Measurements from ENCODE around the gene YLPM1. TPM values are rescaled to one million over a fixed set of nuclear protein-coding genes. Genes with fewer than 3 reads are reported as not detected.

Gene YLPM1
- total RNA-seq, 1 donor from 2014 or later: 74.9 TPM

DNA sequence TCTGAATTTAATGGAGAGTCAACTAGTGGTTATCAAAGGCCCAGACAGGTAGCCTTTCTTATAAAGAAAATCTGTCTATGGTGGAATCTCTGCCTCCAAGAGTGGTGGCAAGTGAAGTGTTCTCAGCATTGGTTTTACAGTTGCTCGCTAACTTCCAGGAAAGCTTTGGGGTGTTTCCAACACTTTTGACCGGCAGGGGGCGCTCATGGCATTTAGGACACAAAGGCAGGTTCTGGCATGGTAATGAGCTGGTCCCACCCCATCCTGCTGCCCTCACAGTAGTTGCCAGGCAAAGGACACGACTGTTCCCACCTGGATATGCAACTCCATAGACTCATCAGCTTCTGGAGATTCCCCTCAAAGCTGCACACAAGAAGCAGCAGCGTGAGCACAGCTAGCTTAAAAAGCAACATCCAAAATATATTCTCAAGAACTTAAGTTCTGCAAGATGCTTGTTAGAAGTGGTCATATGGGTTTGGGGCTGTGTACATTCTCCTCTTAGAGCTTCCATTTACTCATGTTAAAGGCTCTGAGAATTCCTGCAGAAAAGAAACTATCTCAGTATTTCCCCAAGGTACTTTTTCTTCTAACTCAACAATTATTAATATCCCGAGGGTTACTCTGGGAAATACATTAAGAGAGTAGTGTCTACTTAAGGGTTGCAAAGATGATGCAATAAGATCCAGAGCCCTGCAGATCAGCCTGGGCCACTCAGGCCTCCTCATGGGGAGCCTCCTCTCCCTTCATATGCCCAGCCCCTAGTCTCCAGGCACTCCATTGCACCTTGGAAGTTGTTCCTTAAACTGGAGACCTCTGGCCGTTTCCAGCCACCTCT is 98.0 kb downstream of the YLPM1 start:
- DNase-seq (ENCODE audit: low spot score): peak; percentile 95
- H3K9me3 Mint-ChIP-seq (ENCODE audit: unreplicated experiment): no peaks in the 10 kb centered on the region
- H3K4me3 Mint-ChIP-seq (ENCODE audit: unreplicated experiment): no peak overlapping the region
- H3K27ac Mint-ChIP-seq (ENCODE audit: unreplicated experiment): no peak overlapping the region
- no peaks in the 10 kb centered on the region for H3K36me3 Mint-ChIP-seq (ENCODE audit: low read depth, unreplicated experiment)
- H3K4me1 Mint-ChIP-seq (ENCODE audit: unreplicated experiment): peaks cover 9% of the 10 kb centered on the region
- H3K27me3 Mint-ChIP-seq (ENCODE audit: unreplicated experiment): peaks cover 2% of the 10 kb centered on the region
- TF ChIP-seq, protein P1, sequence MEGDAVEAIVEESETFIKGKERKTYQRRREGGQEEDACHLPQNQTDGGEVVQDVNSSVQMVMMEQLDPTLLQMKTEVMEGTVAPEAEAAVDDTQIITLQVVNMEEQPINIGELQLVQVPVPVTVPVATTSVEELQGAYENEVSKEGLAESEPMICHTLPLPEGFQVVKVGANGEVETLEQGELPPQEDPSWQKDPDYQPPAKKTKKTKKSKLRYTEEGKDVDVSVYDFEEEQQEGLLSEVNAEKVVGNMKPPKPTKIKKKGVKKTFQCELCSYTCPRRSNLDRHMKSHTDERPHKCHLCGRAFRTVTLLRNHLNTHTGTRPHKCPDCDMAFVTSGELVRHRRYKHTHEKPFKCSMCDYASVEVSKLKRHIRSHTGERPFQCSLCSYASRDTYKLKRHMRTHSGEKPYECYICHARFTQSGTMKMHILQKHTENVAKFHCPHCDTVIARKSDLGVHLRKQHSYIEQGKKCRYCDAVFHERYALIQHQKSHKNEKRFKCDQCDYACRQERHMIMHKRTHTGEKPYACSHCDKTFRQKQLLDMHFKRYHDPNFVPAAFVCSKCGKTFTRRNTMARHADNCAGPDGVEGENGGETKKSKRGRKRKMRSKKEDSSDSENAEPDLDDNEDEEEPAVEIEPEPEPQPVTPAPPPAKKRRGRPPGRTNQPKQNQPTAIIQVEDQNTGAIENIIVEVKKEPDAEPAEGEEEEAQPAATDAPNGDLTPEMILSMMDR (IDR thresholded peaks at IDR 0.05; ENCODE audit: unreplicated experiment): peak; percentile 88

DNA sequence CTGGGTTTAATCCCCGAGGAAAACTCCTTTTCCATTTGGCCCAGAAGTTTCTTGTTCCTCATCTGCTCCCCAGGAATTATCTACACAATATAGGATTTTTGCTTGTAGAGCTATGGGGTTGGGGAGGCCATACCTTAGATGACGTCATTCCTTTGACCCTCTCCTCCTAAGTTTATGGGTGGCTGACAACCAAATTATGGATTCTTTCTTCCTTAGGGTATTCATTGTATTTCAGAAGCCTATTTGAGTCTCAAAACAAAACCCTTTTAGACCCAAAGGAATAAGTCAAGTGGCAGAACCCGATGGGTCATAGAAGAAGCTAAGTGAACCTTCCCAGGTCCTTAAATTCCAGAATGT is 98.6 kb downstream of the YLPM1 start:
- Mint-ChIP-seq H3K9me3 (ENCODE audit: unreplicated experiment) (no peaks in the 10 kb centered on the region), H3K36me3 (ENCODE audit: low read depth, unreplicated experiment) (no peaks in the 10 kb centered on the region), H3K27me3 (ENCODE audit: unreplicated experiment) (peaks cover 3% of the 10 kb centered on the region), H3K4me3 (ENCODE audit: unreplicated experiment) (no peak overlapping the region), H3K27ac (ENCODE audit: unreplicated experiment) (no peak overlapping the region), H3K4me1 (ENCODE audit: unreplicated experiment) (peaks cover 11% of the 10 kb centered on the region)
- TF ChIP-seq, protein P1 (IDR thresholded peaks at IDR 0.05; ENCODE audit: unreplicated experiment): no peak
- no peak for DNase-seq (ENCODE audit: low spot score)

DNA sequence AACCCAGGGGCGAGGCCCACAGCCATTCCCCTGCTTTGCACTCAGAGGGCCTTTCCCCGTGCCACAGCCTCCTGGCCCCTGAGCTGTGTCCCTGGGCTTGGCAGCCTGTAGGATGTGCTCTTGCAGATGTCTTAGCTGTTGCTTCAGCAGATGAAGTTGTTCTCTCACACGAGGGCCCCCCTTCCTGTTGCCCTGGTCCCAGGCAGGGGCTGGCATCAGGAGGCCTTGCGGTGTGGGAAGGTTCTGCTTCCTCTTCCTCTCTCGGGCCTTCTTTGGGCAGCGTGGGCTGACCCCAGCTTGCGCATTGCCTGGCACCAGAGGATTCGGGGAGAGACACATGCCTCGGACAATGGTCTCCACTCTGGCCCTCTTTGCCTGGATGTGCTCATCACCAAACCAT is 100.2 kb downstream of the YLPM1 start:
- Mint-ChIP-seq H3K9me3 (ENCODE audit: unreplicated experiment) (no peaks in the 10 kb centered on the region), H3K4me3 (ENCODE audit: unreplicated experiment) (no peak overlapping the region), H3K27me3 (ENCODE audit: unreplicated experiment) (peaks cover 3% of the 10 kb centered on the region), H3K36me3 (ENCODE audit: low read depth, unreplicated experiment) (no peaks in the 10 kb centered on the region), H3K4me1 (ENCODE audit: unreplicated experiment) (peaks cover 11% of the 10 kb centered on the region), H3K27ac (ENCODE audit: unreplicated experiment) (no peak overlapping the region)
- DNase-seq (ENCODE audit: low spot score): no peak
- TF ChIP-seq, protein P1 (IDR thresholded peaks at IDR 0.05; ENCODE audit: unreplicated experiment): no peak

DNA sequence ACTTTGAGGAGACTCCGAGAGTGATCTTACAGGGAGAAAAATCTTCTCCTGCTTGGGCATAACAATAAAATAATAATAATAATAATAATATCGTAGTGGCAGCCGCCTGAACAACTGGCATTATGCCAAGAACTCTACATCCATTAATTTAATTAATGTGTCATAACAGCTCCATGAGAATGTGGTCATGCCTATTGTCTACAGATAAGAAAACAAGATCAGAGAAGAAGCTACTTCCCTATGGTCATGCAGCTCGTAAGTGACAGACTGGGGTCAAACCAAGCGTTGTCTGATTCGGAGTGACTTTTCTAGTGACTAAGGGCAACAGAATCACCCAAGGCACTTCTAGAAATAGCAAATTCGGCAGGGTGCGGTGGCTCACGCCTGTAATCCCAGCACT is 101.1 kb downstream of the YLPM1 start:
- H3K36me3 Mint-ChIP-seq (ENCODE audit: low read depth, unreplicated experiment): no peaks in the 10 kb centered on the region
- no peak overlapping the region for H3K27ac Mint-ChIP-seq (ENCODE audit: unreplicated experiment)
- TF ChIP-seq, protein P1 (IDR thresholded peaks at IDR 0.05; ENCODE audit: unreplicated experiment): no peak
- H3K4me1 Mint-ChIP-seq (ENCODE audit: unreplicated experiment): peaks cover 11% of the 10 kb centered on the region
- no peaks in the 10 kb centered on the region for H3K9me3 Mint-ChIP-seq (ENCODE audit: unreplicated experiment)
- H3K4me3 Mint-ChIP-seq (ENCODE audit: unreplicated experiment): no peak overlapping the region
- DNase-seq (ENCODE audit: low spot score): no peak
- H3K27me3 Mint-ChIP-seq (ENCODE audit: unreplicated experiment): peaks cover 3% of the 10 kb centered on the region

DNA sequence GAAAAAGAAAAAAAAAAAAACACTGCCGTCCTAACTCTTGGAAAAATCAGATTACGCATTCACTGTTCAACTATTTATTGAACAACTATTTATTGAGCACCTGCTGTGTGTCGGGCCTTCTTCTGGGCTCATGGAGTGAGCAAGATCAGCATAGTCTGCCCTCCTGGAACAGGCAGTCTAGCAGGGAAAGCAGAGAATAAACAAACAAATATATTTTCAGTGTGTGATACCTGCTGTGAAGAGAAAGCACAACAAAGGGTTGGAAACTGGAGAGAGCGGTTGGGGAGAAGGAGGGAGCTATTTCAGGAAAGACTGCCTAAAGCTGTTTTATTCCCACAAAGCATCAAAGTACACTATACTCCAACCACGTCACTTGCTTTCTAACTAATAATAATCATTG is 102.0 kb downstream of the YLPM1 start:
- Mint-ChIP-seq H3K4me3 (ENCODE audit: unreplicated experiment) (no peak overlapping the region), H3K36me3 (ENCODE audit: low read depth, unreplicated experiment) (no peaks in the 10 kb centered on the region), H3K4me1 (ENCODE audit: unreplicated experiment) (peaks cover 11% of the 10 kb centered on the region), H3K9me3 (ENCODE audit: unreplicated experiment) (no peaks in the 10 kb centered on the region), H3K27ac (ENCODE audit: unreplicated experiment) (no peak overlapping the region), H3K27me3 (ENCODE audit: unreplicated experiment) (peaks cover 3% of the 10 kb centered on the region)
- DNase-seq (ENCODE audit: low spot score): no peak
- TF ChIP-seq, protein P1 (IDR thresholded peaks at IDR 0.05; ENCODE audit: unreplicated experiment): no peak
